HG03139 (cell line): ENCODE results near the gene MAGI2.

Experiments
- ATAC-seq: cut with Tn5 transposase; IDR thresholded peaks from one replicate; pipeline ENCODE4 v1.9.1; 2021; ENCODE audit not compliant: unreplicated experiment

MAGI2 gene

DNA sequence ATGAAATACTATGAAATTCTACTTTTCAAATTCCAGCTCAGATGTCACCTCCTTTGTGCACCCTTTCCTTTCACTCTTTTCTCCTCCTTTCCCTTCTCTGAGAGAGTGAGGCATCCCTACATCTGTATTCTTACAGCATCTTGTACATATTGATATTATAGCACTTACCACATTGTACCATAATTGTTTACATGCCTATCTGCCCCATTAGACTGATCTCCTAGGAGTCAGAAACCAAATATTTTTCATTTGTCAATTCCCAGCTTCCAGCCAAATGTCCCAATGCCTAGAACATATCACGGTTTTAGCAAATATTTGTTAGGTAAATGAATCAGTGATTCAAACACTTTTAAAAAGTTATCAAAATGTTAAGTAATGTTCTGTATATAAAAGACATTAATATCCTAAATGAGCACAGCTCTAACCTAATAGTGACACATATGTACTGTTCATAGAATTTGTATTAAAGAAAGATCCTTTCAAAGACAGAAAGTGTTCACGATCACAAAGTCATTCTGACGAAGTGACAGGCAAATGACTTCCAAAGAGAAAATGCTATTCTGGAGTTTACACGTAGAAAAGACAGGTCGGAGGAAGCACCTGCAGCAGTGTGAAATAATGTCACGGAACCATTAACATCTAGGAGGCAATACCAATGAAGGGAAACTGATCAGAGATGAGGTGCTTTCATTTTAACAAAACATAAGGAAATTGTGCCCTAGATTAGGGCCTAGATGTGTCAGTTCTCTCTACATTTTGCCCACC is 774.2 kb downstream of the MAGI2 start:
- no peak for ATAC-seq

DNA sequence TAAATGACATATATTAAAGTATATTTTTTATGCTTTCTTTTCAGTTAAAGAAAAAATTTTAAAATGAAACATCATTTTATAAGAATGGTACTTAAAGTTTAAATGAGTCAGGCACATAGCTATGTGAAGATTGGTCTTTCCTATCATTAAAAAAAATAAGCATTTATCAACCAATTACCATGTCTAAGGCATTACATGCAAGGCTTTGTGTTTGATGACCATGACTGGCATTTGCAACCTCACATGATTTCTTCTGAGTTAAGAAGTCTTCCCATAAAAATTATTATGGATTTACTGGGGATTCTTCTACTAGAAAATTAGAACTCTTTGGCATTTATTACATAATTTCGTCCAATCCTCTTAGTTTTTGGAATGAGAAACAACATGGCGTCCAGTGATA is 776.1 kb downstream of the MAGI2 start:
- ATAC-seq = no peak

DNA sequence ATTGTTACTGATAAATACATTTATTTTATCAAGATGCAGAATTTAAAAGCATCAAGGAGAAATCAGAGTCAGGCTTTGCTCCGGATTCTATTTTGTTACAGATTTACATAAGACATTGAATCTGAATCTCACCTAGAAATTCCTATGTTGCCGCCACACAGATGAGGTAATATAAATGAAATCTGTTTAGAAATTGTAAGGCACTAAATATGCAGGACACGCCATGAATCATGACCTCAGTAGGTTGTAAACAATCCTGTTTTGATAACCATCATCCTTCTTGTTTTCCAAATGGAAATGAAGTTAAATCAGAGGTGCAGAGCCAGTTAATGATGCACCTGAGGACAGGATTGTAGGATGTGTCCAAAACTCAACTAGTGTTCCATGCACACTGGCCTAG is 778.0 kb downstream of the MAGI2 start:
- ATAC-seq = no peak

DNA sequence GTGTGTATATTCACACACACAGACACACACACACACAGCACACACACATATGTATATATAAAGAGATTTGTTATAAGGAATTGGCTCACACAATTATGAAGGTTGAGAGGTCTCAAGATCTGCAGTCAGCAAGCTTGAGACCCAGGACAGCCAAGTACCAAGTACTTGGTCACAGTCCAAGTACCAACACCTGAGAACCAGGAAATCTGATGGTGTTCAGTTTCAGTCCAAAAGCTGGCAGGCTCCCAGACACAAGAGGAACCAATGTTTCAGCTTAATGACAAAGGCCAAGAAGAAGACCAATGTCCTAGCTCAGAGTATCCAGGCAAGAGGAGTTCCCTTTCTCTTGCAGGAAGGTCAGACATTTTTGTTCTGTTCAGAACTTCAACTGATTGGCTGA is 780.2 kb downstream of the MAGI2 start:
- ATAC-seq = no peak

- ATAC-seq = no peak
Observed at GRCh38 chr7:78662939-78663338, 790.5 kb downstream of the MAGI2 start.

DNA sequence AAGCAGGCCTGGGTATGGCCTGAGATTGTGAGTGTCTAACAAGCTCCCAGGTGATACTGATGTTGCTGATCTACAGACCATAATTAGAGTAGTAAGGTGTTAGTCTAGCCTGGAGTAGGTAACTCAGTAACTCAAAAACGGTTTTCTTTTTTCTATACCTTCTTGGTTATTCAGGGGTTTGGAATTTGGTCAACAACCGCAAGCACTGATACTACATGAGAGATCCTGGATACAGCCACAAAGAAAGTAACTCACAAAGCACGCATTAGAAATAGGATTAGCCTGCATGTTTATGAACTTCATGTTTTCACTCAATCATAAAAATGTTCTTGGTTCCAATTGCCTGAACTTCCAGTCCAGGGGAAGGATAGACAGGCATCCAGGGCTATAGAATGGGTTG is 803.5 kb downstream of the MAGI2 start:
- ATAC-seq = no peak

GRCh38 chr7:78649236-78649635 is 804.2 kb downstream of the MAGI2 start:
- ATAC-seq = no peak

GRCh38 chr7:78642751-78643150 is 810.7 kb downstream of the MAGI2 start:
- no peak for ATAC-seq

DNA sequence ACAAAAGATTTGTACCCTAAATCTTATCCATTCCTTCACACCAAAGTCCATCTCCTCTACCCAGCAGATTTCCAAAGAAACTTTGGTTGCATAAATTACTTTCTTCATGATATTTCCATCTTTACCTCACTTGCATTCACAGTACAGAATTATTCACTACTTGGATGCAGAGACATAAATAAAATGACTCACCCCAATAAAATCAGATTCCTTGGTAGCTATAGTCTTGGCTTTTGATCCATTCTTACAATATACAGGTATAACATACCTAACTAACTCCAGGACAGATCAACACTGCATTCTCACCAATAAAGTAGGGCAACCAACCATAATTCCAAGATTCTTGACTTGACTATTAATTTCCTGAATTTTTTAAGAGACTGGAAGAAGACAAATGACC is 815.1 kb downstream of the MAGI2 start:
- no peak for ATAC-seq

DNA sequence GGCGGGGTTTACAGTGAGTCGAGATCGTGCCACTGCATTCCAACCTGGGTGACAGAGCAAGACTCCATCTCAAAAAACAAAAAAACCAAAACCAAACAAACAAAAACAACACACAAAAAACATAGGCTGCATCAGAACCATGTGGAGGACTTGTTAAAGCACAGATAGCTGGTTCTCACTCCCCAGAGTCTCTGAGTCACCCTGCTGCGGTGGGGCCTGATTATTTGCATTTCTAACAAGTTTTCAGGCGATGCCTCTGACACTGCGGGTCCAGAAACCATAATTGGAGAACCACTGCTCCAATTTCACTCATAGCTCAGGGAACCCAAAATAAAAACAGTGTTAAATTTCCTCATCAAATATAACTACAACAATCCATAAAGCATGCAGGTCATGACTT is 816.7 kb downstream of the MAGI2 start:
- ATAC-seq = no peak

GRCh38 chr7:78635026-78635793 is 818.3 kb downstream of the MAGI2 start:
- ATAC-seq = no peak

DNA sequence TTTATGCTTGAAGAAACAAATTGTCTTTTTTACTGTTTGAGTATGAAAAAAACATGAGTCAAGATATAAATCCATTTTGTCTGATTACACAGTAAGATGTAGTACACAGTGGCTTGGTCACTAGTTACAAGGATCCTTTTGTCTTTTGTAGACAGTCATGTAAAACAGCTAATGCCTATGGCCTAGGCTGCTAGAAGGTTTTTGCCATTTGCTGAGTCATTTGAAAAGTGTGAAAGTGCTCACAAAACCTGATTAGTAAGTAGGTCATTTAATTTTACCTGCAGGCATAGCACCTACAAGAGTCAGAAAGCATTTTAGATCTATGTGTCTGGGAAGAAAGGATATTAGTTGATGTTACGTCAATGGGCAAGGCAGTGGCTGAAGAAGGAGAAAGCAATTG is 819.4 kb downstream of the MAGI2 start:
- no peak for ATAC-seq

- ATAC-seq = no peak
Observed at GRCh38 chr7:78620920-78621319, 832.5 kb downstream of the MAGI2 start.

GRCh38 chr7:78616539-78616938 is 836.9 kb downstream of the MAGI2 start:
- ATAC-seq = no peak

GRCh38 chr7:78609281-78609680 is 844.2 kb downstream of the MAGI2 start:
- ATAC-seq = no peak

GRCh38 chr7:78607099-78607498 is 846.4 kb downstream of the MAGI2 start:
- ATAC-seq = no peak

DNA sequence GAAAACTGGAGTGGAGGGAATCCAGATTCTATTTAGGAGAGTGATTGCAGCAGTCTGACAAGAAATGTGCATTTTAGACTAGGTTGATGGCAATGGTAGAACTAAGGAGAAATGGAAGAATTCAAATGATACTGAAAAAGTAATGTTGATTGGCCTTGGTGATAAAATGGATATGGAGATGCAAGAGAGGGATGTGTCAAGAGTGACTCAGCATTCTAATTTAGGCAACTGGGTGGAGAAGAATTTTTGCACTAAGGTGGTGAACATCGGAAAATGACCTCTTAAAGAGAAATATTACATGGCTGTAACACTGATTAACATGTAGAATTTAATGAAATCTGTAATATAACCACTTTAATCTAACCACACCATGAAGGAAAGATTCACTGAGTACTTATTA is 848.3 kb downstream of the MAGI2 start:
- ATAC-seq = no peak

GRCh38 chr7:78601728-78602127 is 851.7 kb downstream of the MAGI2 start:
- no peak for ATAC-seq

GRCh38 chr7:78594156-78594555 is 859.3 kb downstream of the MAGI2 start:
- no peak for ATAC-seq

- no peak for ATAC-seq
Observed at GRCh38 chr7:78588393-78588792, 865.1 kb downstream of the MAGI2 start.

GRCh38 chr7:78587443-78588044 is 865.9 kb downstream of the MAGI2 start:
- no peak for ATAC-seq

- no peak for ATAC-seq
Observed at GRCh38 chr7:78585980-78586379, 867.5 kb downstream of the MAGI2 start.
